K562 treated with DMSO at 1 percent for 24 hours (cell line): ENCODE results near the gene PRR14L. TPM values are rescaled to one million over a fixed set of nuclear protein-coding genes. Genes with fewer than 3 reads are reported as not detected.

ENCODE experiments used
- total RNA-seq: library from RNA; unstranded; fragments of 300-600 nt; gene quantifications from 2 replicates; pipeline ENCODE4 v1.2.3, GENCODE V29; 2022; ENCODE audit warnings: low read depth; ENCODE audit not compliant: insufficient read depth

Gene PRR14L
- total RNA-seq, result 8.7 and 11.0 TPM in 2 replicates

DNA sequence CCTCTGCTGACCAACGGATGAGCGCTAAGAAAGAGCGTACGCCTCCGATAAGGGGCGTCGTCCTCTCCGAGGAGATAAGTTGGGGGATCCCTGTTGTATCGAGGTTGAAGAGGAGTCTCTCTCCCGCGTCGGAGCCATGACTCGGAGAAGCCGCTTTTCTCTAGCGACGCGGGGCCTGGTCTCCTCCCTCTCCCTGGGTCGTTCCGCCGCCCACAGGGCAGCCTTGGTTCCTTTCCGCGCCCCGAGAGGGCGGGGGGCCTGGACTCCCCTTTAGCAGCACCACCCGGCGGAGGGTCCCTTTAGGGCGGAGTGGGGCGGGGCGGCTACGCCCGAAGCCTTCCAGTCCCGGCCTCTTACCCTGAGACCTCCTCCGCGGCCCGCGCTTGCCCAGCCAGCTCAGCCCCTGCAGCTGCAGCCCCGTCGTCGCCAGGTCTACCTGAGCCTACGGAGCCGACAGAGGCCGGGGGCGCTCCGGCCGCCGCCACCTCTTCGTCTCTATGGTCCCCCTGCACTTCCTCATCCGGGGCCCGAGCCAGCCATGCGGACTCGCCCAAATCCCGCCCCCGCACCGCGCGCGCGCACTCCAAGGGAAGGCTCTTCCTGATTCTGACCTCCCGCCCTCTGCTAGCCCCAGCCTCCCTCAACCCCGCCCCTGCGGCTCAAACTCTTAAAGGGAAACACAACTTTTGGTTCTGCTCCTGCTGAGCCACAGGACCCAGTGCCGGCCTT lies at the start of gene PRR14L:
Gene PRR14L (minus strand): TSS at position 497 of the 729 bp plus-strand sequence. CDS start 11,272 bp downstream, outside the sequence.

GRCh38 chr22:31753634-31754501 lies 3.9 kb upstream of the PRR14L start, which contains the start of gene DEPDC5:
DEPDC5 (plus strand) TSS chr22:31754019; CDS start chr22:31754922, 903 bp downstream.

GRCh38 chr22:31661851-31662667 lies 87.9 kb downstream of the PRR14L start, which contains the start of gene PISD:
PISD (minus strand) TSS chr22:31662215; CDS start chr22:31662208, 7 bp downstream.

Other genes with a start within 250 kb of the PRR14L start
- 29.7 and 31.9 TPM in 2 replicates for gene PISD, start 87.9 kb downstream of the PRR14L start, total RNA-seq
- 5.2 and 13.1 TPM in 2 replicates for gene DEPDC5, start 3.9 kb upstream of the PRR14L start, total RNA-seq
- gene YWHAH, start 194.4 kb upstream of the PRR14L start, total RNA-seq, result 74.1 and 78.1 TPM in 2 replicates